Measurements from ENCODE around the gene CHD6. TPM values are rescaled to one million over a fixed set of nuclear protein-coding genes. Genes with fewer than 3 reads are reported as not detected.

The CHD6 gene
- total RNA-seq, 6 experiments from 2014 or later = 24.7 to 28.9 (median 27.1) TPM

GRCh38 chr20:41476446-41476845, 141.7 kb downstream of the CHD6 start:
- Mint-ChIP-seq H3K27me3 (ENCODE audit: insufficient read depth) (peaks cover 2% of the 10 kb centered on the region), H3K9me3 (no peaks in the 10 kb centered on the region; the same call in 1 of the 2 replicates), H3K36me3 (ENCODE audit: low read depth) (peaks cover 47% of the 10 kb centered on the region), H3K4me1 (ENCODE audit: low read depth) (peaks cover 56% of the 10 kb centered on the region), H3K27ac (peak overlapping the region; percentile 48), H3K4me3 (no peak overlapping the region)
- TF ChIP-seq CTCF (IDR thresholded peaks at IDR 0.05) = no peak
- no peak for DNase-seq

- peaks cover 2% of the 10 kb centered on the region for H3K27me3 Mint-ChIP-seq (ENCODE audit: insufficient read depth)
- peaks cover 52% of the 10 kb centered on the region for H3K4me1 Mint-ChIP-seq (ENCODE audit: low read depth)
- no peak for TF ChIP-seq CTCF (IDR thresholded peaks at IDR 0.05)
- DNase-seq = peak; percentile 58
- H3K27ac Mint-ChIP-seq = peak overlapping the region; percentile 48
- peaks cover 47% of the 10 kb centered on the region for H3K36me3 Mint-ChIP-seq (ENCODE audit: low read depth)
- no peaks in the 10 kb centered on the region; the same call in 1 of the 2 replicates for H3K9me3 Mint-ChIP-seq
- H3K4me3 Mint-ChIP-seq = no peak overlapping the region
Observed at GRCh38 chr20:41476013-41476441, 142.2 kb downstream of the CHD6 start.

GRCh38 chr20:41475503-41475902, 142.7 kb downstream of the CHD6 start:
- H3K9me3 Mint-ChIP-seq = no peaks in the 10 kb centered on the region; the same call in 1 of the 2 replicates
- H3K36me3 Mint-ChIP-seq (ENCODE audit: low read depth) = peaks cover 44% of the 10 kb centered on the region
- H3K4me1 Mint-ChIP-seq (ENCODE audit: low read depth) = peaks cover 50% of the 10 kb centered on the region
- no peak for TF ChIP-seq CTCF (IDR thresholded peaks at IDR 0.05)
- no peak overlapping the region for H3K4me3 Mint-ChIP-seq
- DNase-seq = no peak
- H3K27me3 Mint-ChIP-seq (ENCODE audit: insufficient read depth) = peaks cover 2% of the 10 kb centered on the region
- H3K27ac Mint-ChIP-seq = no peak overlapping the region

- DNase-seq = no peak
- no peak overlapping the region for H3K27ac Mint-ChIP-seq
Observed at GRCh38 chr20:41470362-41471095, 147.6 kb downstream of the CHD6 start.

GRCh38 chr20:41469868-41470267, 148.3 kb downstream of the CHD6 start:
- Mint-ChIP-seq H3K36me3 (ENCODE audit: low read depth) (peaks cover 32% of the 10 kb centered on the region), H3K4me3 (no peak overlapping the region), H3K27ac (no peak overlapping the region), H3K9me3 (peaks cover 6% of the 10 kb centered on the region; the same call in 1 of the 2 replicates), H3K27me3 (ENCODE audit: insufficient read depth) (peaks cover 2% of the 10 kb centered on the region), H3K4me1 (ENCODE audit: low read depth) (peaks cover 12% of the 10 kb centered on the region)
- no peak for DNase-seq
- TF ChIP-seq CTCF (IDR thresholded peaks at IDR 0.05) = no peak

More at GRCh38 chr20:41470362-41471095, 147.6 kb downstream of the CHD6 start:
- Mint-ChIP-seq H3K36me3 (ENCODE audit: low read depth) (peaks cover 25% of the 10 kb centered on the region), H3K9me3 (no peaks in the 10 kb centered on the region), H3K4me3 (no peak overlapping the region), H3K4me1 (ENCODE audit: low read depth) (peaks cover 19% of the 10 kb centered on the region), H3K27me3 (ENCODE audit: insufficient read depth) (no peaks in the 10 kb centered on the region; the same call in 1 of the 2 replicates)
- TF ChIP-seq CTCF (IDR thresholded peaks at IDR 0.05) = no peak

All from HFFc6 (cell line).